Endothelial cell of umbilical vein (primary cell): ENCODE data around the gene THOP1. TPM values are rescaled to one million over a fixed set of nuclear protein-coding genes. Genes with fewer than 3 reads are reported as not detected.

Experiments used
- BruUV-seq: library from RNA; stranded (reverse); fragments of 400-500 nt; replicated peaks from 2 replicates; lab custom pipeline; 2021; lab: Mats Ljungman, UMichigan
- CTCF ChIA-PET: fragments of 300-600, 350-600 bp; sonication (Branson Sonifier 250); formaldehyde crosslinking; loops from one replicate; lab custom pipeline; 2021; ENCODE audit warnings: antibody characterized with exemption, inconsistent platforms; lab: Charles Lee
- POLR2A ChIA-PET: fragments of 300-600, 350-600 bp; sonication (Branson Sonifier 250); formaldehyde crosslinking; loops from one replicate; lab custom pipeline; 2021; ENCODE audit warnings: antibody characterized with exemption, inconsistent platforms; lab: Charles Lee
- DNase-seq: peaks from one replicate; pipeline ENCODE4 v3.0.0-alpha.2; 2011; ENCODE audit warnings: low read depth, low spot score
- FAIRE-seq: peaks from 2 replicates; lab custom pipeline; 2011; peaks lifted over from hg19 to GRCh38; lab: Jason Lieb, UNC
- H2AFZ ChIP-seq: 2 replicates; pipeline ENCODE4 v1.6.0; 2012; ENCODE audit warnings: low read depth, low read length, control low read depth, inconsistent platforms
- H3K27ac ChIP-seq: 2 replicates; pipeline ENCODE4 v1.5.1; 2011; ENCODE audit warnings: low read depth, mild to moderate bottlenecking, control low read depth, low read length, moderate library complexity; ENCODE audit not compliant: insufficient read depth
- H3K27me3 ChIP-seq, 2 experiments: 2 replicates each; pipeline versions ENCODE4 v1.6.0 to v1.6.1; 2011; ENCODE audit warnings: low read length in 2 of 2, mixed read lengths in 1 of 2; ENCODE audit not compliant: control insufficient read depth in 2 of 2, insufficient read depth in 2 of 2
- H3K36me3 ChIP-seq, 2 experiments: 2 replicates in 1 of 2; 3 replicates in 1 of 2; pipeline ENCODE4 v1.5.1; 2011; ENCODE audit warnings: low read length in 2 of 2, mild to moderate bottlenecking in 1 of 2, moderate library complexity in 1 of 2; ENCODE audit not compliant: control insufficient read depth in 2 of 2, insufficient read depth in 2 of 2; ENCODE audit errors: extremely low read depth in 1 of 2
- H3K4me1 ChIP-seq: 3 replicates; pipeline ENCODE4 v1.5.1; 2011; ENCODE audit warnings: mild to moderate bottlenecking, low read length; ENCODE audit not compliant: control insufficient read depth, insufficient read depth; ENCODE audit errors: extremely low read depth
- H3K4me2 ChIP-seq: 2 replicates; pipeline ENCODE4 v1.6.1; 2011; ENCODE audit warnings: low read length, control low read depth, mixed read lengths; ENCODE audit not compliant: insufficient read depth
- H3K4me3 ChIP-seq, 3 experiments: fragments of 200-600 bp in 1 of 3; sonication (generic), shearing (Covaris generic) in 1 of 3; replicated peaks in 1 of 3; 2 replicates each; pipeline ENCODE4 v1.5.1; 2011 to 2016; ENCODE audit warnings: control low read depth in 3 of 3, low read length in 3 of 3, mild to moderate bottlenecking in 2 of 3, inconsistent platforms in 1 of 3, low read depth in 1 of 3, moderate library complexity in 1 of 3; ENCODE audit not compliant: insufficient read depth in 1 of 3
- H3K79me2 ChIP-seq: 2 replicates; pipeline ENCODE4 v1.6.0; 2012; ENCODE audit warnings: low read length, inconsistent platforms; ENCODE audit not compliant: control insufficient read depth, insufficient read depth
- H3K9ac ChIP-seq: replicated peaks from 2 replicates; pipeline ENCODE3; 2011; ENCODE audit warnings: low read length, control low read depth; ENCODE audit not compliant: insufficient read depth; ENCODE audit errors: extremely low read depth
- H3K9me1 ChIP-seq: replicated peaks from 3 replicates; pipeline ENCODE4 v1.6.0; 2011; ENCODE audit warnings: mild to moderate bottlenecking, low read length; ENCODE audit not compliant: control insufficient read depth, insufficient read depth; ENCODE audit errors: extremely low read depth
- H3K9me3 ChIP-seq: replicated peaks from 2 replicates; pipeline ENCODE4 v1.5.1; 2012; ENCODE audit warnings: low read length, inconsistent platforms; ENCODE audit not compliant: control insufficient read depth, insufficient read depth
- H4K20me1 ChIP-seq: replicated peaks from 2 replicates; pipeline ENCODE3; 2011; ENCODE audit warnings: mild to moderate bottlenecking, low read length; ENCODE audit not compliant: control insufficient read depth, insufficient read depth; ENCODE audit errors: extremely low read depth
- EZH2 ChIP-seq: IDR thresholded peaks from 2 replicates; pipeline ENCODE4 v1.6.1; 2012; ENCODE audit warnings: borderline replicate concordance, low read depth, mild to moderate bottlenecking, moderate library complexity, low read length, inconsistent platforms; ENCODE audit not compliant: severe bottlenecking
- GATA2 ChIP-seq: IDR thresholded peaks from 2 replicates; pipeline ENCODE4 v1.7.0; 2011; ENCODE audit warnings: low read depth, mild to moderate bottlenecking, moderate library complexity, mixed read lengths, low read length; ENCODE audit not compliant: insufficient read length, insufficient read depth
- JUN ChIP-seq: IDR thresholded peaks from 2 replicates; pipeline ENCODE4 v1.6.1; 2011; ENCODE audit warnings: borderline replicate concordance, low read depth; ENCODE audit not compliant: insufficient read length, insufficient read depth
- MYC ChIP-seq: IDR thresholded peaks from one replicate; pipeline ENCODE4 v1.6.1; 2011; ENCODE audit warnings: mild to moderate bottlenecking, low read depth, low read length
- POLR2A ChIP-seq: IDR thresholded peaks from 2 replicates; pipeline ENCODE4 v1.6.1; 2012; ENCODE audit warnings: low read depth, mild to moderate bottlenecking, control low read depth, low read length
- dilution Hi-C: fragments of 300-500 bp; cut with MboI; formaldehyde crosslinking; loops from one replicate; pipeline ENCODE4 v1.15.0; 2019; ENCODE audit warnings: low sequenced_read_pairs; ENCODE audit not compliant: extremely low pct_ligation_motif_present
- intact Hi-C: fragments of 100-400 bp; cut with micrococcal nuclease; formaldehyde crosslinking; loops from one replicate; pipeline ENCODE4 v1.10.0; 2022
- polyA plus RNA-seq, 4 experiments: library from polyadenylated mRNA; depleted of rRNA in 3 of 4; stranded (reverse) in 3 of 4; unstranded in 1 of 4; fragments of >200 nt; gene quantifications; 2 replicates each; pipeline versions ENCODE4 v1.2.1 to v1.2.3, GENCODE V29; 2011 to 2012; ENCODE audit warnings: missing spikeins in 1 of 4
- total RNA-seq: library from RNA; stranded (reverse); gene quantifications from 2 replicates; pipeline ENCODE4 v1.2.3, GENCODE V29; 2021
- TF ChIP-seq, protein P1 (sequence below): IDR thresholded peaks from 2 replicates; pipeline ENCODE4 v1.6.1; 2011; ENCODE audit not compliant: insufficient read depth, insufficient read length
- TF ChIP-seq, protein P2 (sequence below), 2 donors: IDR thresholded peaks; 1 replicate in 1 of 2; 2 replicates in 1 of 2; pipeline ENCODE4 v1.5.1; 2011; ENCODE audit warnings: low read length in 2 of 2, mild to moderate bottlenecking in 2 of 2, moderate library complexity in 2 of 2, control low read depth in 1 of 2, inconsistent platforms in 1 of 2, low read depth in 1 of 2; ENCODE audit not compliant: insufficient read depth in 1 of 2; ENCODE audit errors: extremely low read depth in 1 of 2

The THOP1 gene
- total and polyA plus RNA-seq, 2 donors (not counting 3 experiments of a cell fraction or from before 2014, with no cell fraction given) = 88.0 to 115 TPM

DNA sequence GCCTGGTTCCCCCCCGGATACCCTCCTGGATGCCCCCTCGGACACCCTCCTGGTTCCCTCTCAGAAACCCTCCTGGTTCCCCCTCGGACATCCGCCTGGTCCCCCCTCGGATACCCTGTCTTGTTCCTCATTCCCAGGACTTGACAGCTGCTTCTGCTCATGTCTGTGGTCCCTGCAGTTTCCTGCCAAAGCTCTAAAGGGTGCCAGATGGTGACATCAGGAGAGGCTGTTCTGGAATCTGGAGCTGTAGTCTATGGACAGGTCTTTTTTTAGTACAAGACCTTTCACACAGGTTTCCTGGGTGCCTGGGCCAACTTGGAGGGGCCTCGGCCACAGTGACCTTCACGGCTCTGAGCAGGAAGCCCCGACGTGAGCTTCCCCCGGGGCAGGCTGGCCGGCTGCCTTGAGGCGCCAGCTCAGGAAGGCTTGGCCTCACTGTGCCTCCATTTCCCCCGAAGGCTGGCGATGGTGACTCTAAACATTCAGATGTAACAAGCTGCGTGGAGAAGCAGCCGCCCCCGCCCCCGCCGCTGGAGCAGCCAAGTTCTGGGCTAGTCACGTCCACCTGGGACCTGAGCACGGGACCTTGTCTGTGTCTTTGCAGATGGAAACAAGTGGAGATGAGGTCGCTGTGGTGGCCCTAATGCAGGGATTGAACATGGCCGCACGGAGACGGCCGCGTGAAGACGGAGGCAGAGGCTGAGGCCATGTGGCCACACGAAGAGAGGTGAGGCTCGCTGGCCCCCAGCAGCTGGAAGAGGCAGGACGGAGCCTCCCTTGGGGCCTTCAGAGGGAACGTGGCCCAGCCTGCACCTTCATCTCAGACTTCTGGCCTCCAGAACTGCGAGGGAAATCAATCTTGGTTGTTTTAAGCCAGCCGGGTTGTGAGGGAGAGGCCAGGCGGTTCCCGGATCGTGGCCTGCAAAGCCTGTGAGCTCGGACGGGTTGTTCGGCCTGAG, 15.0 kb upstream of the THOP1 start:
- Histone ChIP-seq H3K27ac (no peak overlapping the region), H4K20me1 (no peaks in the 10 kb centered on the region), H3K9me3 (no peaks in the 10 kb centered on the region), H3K4me2 (no peak overlapping the region), H2AFZ (no peak overlapping the region), H3K79me2 (peaks cover 49% of the 10 kb centered on the region), H3K4me3 (no peak overlapping the region), H3K4me1 (no peaks in the 10 kb centered on the region), H3K9ac (no peak overlapping the region), H3K27me3 (no peaks in the 10 kb centered on the region), H3K36me3 (peaks cover 0 to 22% of the 10 kb centered on the region in 2 experiments), H3K9me1 (no peaks in the 10 kb centered on the region)
- no peak for DNase-seq
- BruUV-seq = no TSS peak
- intact Hi-C loops (no loop called here), dilution Hi-C loops (no loop called here)
- CTCF ChIA-PET = no interaction called here
- POLR2A ChIA-PET = no interaction called here
- TF ChIP-seq MYC (no peak), POLR2A (no peak), EZH2 (no peak)
- TF ChIP-seq, protein P1, sequence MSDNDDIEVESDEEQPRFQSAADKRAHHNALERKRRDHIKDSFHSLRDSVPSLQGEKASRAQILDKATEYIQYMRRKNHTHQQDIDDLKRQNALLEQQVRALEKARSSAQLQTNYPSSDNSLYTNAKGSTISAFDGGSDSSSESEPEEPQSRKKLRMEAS = no peak
- no peak for FAIRE-seq

DNA sequence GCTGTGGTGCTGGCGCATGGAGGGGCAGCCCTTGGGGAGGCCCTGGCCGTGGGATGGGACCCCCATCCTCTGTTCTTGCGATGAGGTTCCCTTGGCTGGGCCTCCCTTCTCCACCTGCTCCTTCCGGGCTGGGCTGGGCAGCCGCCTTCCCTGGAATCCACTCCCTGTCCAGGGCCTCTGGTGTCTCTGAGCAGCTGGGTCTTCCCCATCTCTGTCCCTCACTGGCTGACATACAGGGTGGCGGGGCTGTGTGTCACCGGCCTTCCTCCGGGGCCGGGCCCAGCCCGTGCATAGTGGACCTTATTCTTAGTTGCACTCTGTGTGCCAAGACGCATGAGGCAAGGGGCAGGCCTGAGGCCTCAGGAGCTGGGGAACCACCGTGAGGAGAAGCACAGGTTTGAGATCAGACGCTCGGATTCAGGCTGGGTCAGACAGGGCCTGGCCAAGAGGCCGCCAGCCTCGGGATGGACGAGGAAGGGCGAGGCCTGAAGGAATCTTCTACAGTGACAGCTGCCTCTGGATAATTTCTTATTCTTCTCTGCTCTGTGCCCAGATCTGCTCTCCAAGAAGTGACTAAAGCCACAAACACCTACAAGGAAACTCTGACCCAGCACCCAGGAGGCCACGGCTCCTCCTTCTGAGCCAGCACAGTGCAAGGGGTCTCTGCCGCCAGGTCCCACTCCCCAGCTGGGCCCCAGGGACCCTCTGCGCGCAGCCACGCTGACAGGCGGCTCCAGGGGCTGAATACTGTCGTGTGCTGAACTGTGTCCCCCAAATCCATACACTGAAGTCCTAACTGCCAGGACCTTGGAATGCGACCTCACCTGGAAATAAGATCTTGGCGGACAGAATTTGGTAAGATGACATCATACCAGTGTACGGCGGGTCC, 13.3 kb upstream of the THOP1 start:
- Histone ChIP-seq H3K9ac (no peak overlapping the region), H3K36me3 (peaks cover 0 to 14% of the 10 kb centered on the region in 2 experiments), H3K79me2 (peaks cover 66% of the 10 kb centered on the region), H3K4me1 (no peaks in the 10 kb centered on the region), H3K4me2 (no peak overlapping the region), H2AFZ (no peak overlapping the region), H3K27ac (no peak overlapping the region), H3K9me1 (no peaks in the 10 kb centered on the region), H4K20me1 (no peaks in the 10 kb centered on the region), H3K27me3 (no peaks in the 10 kb centered on the region), H3K9me3 (no peaks in the 10 kb centered on the region), H3K4me3 (no peak overlapping the region)
- no TSS peak for BruUV-seq
- no peak for FAIRE-seq
- intact Hi-C loops = no loop called here
- dilution Hi-C loops = no loop called here
- ChIA-PET POLR2A (no interaction called here), CTCF (no interaction called here)
- no peak for DNase-seq
- no peak for TF ChIP-seq GATA2
- TF ChIP-seq, protein P2, sequence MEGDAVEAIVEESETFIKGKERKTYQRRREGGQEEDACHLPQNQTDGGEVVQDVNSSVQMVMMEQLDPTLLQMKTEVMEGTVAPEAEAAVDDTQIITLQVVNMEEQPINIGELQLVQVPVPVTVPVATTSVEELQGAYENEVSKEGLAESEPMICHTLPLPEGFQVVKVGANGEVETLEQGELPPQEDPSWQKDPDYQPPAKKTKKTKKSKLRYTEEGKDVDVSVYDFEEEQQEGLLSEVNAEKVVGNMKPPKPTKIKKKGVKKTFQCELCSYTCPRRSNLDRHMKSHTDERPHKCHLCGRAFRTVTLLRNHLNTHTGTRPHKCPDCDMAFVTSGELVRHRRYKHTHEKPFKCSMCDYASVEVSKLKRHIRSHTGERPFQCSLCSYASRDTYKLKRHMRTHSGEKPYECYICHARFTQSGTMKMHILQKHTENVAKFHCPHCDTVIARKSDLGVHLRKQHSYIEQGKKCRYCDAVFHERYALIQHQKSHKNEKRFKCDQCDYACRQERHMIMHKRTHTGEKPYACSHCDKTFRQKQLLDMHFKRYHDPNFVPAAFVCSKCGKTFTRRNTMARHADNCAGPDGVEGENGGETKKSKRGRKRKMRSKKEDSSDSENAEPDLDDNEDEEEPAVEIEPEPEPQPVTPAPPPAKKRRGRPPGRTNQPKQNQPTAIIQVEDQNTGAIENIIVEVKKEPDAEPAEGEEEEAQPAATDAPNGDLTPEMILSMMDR (IDR thresholded peaks at IDR 0.05; ENCODE audit: extremely low read depth in 1 of 2, insufficient read depth in 1 of 2, low read depth in 1 of 2, low read length in 2 of 2) = no peak
- TF ChIP-seq JUN = no peak
- no peak for TF ChIP-seq EZH2
